Measurements from ENCODE around the gene SLC35F6. TPM values are rescaled to one million over a fixed set of nuclear protein-coding genes. Genes with fewer than 3 reads are reported as not detected.

The SLC35F6 gene
- total RNA-seq, 1 donor: 83.6 TPM

- no peak overlapping the region for H3K4me2 ChIP-seq (ENCODE audit: insufficient read depth, low read length)
- no peaks in the 10 kb centered on the region for H3K9me3 ChIP-seq (ENCODE audit: low read depth, low read length)
- peaks cover 73% of the 10 kb centered on the region for H4K20me1 ChIP-seq (ENCODE audit: insufficient read depth, low read length)
- H3K4me1 ChIP-seq (ENCODE audit: insufficient read depth, low read length): peaks cover 32% of the 10 kb centered on the region
- H2AFZ ChIP-seq (ENCODE audit: low read length): no peak overlapping the region
- H3K36me3 ChIP-seq (ENCODE audit: insufficient read depth, low read length): no peaks in the 10 kb centered on the region
- H3K27ac ChIP-seq (ENCODE audit: low read depth, low read length): peak overlapping the region; percentile 14
- DNase-seq (ENCODE audit: insufficient read length, low spot score, missing footprints): no peak
- H3K4me3 ChIP-seq (ENCODE audit: insufficient read depth, low read length): no peak overlapping the region
- H3K79me2 ChIP-seq (ENCODE audit: insufficient read depth, low read length): peaks cover 91% of the 10 kb centered on the region
- TF ChIP-seq CTCF (IDR thresholded peaks at IDR 0.05; ENCODE audit: extremely low read depth, low read depth, low read length): no peak
- H3K27me3 ChIP-seq (ENCODE audit: insufficient read depth, low read length): no peaks in the 10 kb centered on the region
These were observed 4.6 kb downstream of the SLC35F6 start for GRCh38 chr2:26768759-26769088.

- no peaks in the 10 kb centered on the region for H3K9me3 ChIP-seq (ENCODE audit: low read depth, low read length)
- H3K4me2 ChIP-seq (ENCODE audit: insufficient read depth, low read length): no peak overlapping the region
- H3K27ac ChIP-seq (ENCODE audit: low read depth, low read length): peak overlapping the region; percentile 14
- no peak for TF ChIP-seq CTCF (IDR thresholded peaks at IDR 0.05; ENCODE audit: extremely low read depth, low read depth, low read length)
- no peak for DNase-seq (ENCODE audit: insufficient read length, low spot score, missing footprints)
- H3K4me1 ChIP-seq (ENCODE audit: insufficient read depth, low read length): peaks cover 32% of the 10 kb centered on the region
- peaks cover 91% of the 10 kb centered on the region for H3K79me2 ChIP-seq (ENCODE audit: insufficient read depth, low read length)
- H3K4me3 ChIP-seq (ENCODE audit: insufficient read depth, low read length): no peak overlapping the region
- H4K20me1 ChIP-seq (ENCODE audit: insufficient read depth, low read length): peaks cover 78% of the 10 kb centered on the region
- peaks cover under 1% of the 10 kb centered on the region for H3K36me3 ChIP-seq (ENCODE audit: insufficient read depth, low read length)
- H3K27me3 ChIP-seq (ENCODE audit: insufficient read depth, low read length): no peaks in the 10 kb centered on the region
- H2AFZ ChIP-seq (ENCODE audit: low read length): no peak overlapping the region
These were observed 5.1 kb downstream of the SLC35F6 start for GRCh38 chr2:26769089-26769761.

- peaks cover 19% of the 10 kb centered on the region for H3K36me3 ChIP-seq (ENCODE audit: insufficient read depth, low read length)
- no peak overlapping the region for H2AFZ ChIP-seq (ENCODE audit: low read length)
- H3K9me3 ChIP-seq (ENCODE audit: low read depth, low read length): no peaks in the 10 kb centered on the region
- peak; percentile 38 for TF ChIP-seq CTCF (IDR thresholded peaks at IDR 0.05; ENCODE audit: extremely low read depth, low read depth, low read length)
- peak; percentile 90 for DNase-seq (ENCODE audit: insufficient read length, low spot score, missing footprints)
- no peaks in the 10 kb centered on the region for H3K27me3 ChIP-seq (ENCODE audit: insufficient read depth, low read length)
- H3K4me1 ChIP-seq (ENCODE audit: insufficient read depth, low read length): peaks cover 22% of the 10 kb centered on the region
- H4K20me1 ChIP-seq (ENCODE audit: insufficient read depth, low read length): peaks cover 81% of the 10 kb centered on the region
- peaks cover 88% of the 10 kb centered on the region for H3K79me2 ChIP-seq (ENCODE audit: insufficient read depth, low read length)
- H3K4me3 ChIP-seq (ENCODE audit: insufficient read depth, low read length): no peak overlapping the region
- no peak overlapping the region for H3K27ac ChIP-seq (ENCODE audit: low read depth, low read length)
- no peak overlapping the region for H3K4me2 ChIP-seq (ENCODE audit: insufficient read depth, low read length)
These were observed 7.0 kb downstream of the SLC35F6 start for GRCh38 chr2:26770986-26771586.
